CD4-positive, alpha-beta T cell treated with Interleukin-2 at 100 ng/mL for 4 hours (primary cell): ENCODE data around the gene LRRK1.

Experiments
- DNase-seq: peaks from one replicate; pipeline ENCODE4 v3.0.0-alpha.2; 2020; ENCODE audit warnings: low spot score

Gene LRRK1

DNA sequence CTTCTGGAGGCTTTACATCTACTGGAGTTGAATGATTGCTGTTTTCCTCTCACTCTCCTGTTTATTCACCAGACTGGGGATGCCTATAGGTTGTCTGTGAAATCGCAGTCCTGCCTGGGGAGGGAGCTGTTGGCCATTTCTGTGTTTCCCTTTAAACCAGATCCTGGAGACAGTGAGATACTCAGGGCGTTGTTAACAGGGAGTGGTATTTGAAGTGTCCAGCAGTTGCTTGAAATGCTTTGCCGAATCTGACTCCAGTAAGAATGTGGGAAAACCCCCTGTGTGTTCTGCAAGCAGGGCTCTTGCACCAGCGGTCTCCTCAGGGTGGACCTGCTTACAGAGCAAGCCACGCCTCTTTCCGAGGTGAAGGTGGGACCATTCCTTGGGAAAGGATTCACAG lies 4.3 kb upstream of the LRRK1 start:
- no peak for DNase-seq

DNA sequence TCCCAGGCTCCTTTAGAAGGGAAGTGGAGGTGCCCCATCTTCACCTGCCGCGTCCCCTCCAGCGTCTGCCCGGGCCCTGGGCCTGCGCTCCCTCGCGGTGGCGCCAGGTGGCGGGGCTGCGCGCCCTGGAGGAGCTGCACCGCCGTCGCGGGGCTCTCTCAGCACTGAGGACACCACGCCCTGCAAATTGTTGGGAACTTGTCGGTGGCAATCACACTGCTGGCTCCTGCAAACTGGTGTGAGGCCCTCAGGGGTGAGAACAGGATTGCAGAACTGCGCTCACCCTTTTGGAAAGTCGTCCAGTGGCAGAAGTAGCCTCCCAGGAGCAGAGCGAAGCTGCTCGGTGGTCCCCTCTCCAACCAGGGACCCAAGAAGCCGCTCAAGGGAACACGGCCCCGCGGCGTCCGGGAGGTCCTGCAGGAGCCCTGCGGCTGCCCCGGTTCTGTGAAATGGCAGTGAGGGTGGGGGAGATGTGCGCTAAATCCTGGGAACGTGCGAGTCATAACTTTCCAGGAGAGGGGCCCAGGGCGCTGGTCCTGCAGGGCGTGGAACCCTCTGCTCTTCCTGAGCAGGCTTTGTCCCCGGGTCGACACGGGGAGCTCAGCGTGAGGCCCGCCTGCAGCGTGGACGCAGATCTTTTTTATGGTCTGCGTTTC lies 995 bp upstream of the LRRK1 start:
- peak; percentile 44 for DNase-seq

DNA sequence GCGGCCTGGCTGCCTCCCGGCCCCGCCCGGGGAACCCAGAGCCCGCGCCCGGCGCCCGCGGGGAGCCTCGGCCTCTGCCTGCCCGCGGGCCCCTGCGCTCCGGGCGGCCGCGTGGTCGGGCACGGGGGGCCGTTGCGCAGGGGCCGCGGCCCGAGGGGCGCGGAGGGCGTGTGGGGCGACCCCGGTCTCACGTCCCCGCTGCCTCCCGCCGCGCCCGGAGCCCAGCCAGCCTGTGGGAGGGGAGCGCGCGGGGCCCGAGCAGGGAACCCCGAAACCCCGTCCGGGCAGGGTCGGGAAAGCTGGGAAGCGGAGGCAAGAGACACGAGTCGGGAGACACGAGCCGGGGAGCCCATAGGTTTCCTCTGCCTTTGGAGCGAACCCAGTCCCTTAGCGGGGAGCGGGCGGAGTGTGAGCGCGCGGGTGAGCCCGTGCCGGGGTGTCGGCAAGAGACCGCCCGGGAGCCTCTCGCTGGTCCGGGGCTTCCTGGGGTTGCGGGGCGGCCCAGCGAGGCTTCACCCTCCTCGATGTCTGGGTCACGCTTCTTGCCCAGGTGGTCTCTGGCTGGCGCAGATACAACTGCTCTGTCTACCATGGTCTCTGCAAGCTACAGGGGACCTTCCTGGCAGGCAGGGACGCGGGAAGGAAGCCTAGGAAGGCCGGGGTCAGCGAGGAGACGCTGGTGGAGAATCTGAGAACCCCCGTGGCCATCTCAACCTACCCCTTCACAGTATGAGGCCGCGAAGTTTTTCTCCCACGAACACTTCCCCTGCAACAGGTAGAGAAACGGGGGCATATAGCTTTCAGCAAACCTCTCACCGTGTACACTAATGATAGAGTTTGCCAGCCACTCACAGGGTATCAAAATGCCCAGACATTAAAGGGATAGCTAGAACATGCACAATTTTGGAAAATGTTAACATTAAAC lies 586 bp downstream of the LRRK1 start:
- no peak for DNase-seq

DNA sequence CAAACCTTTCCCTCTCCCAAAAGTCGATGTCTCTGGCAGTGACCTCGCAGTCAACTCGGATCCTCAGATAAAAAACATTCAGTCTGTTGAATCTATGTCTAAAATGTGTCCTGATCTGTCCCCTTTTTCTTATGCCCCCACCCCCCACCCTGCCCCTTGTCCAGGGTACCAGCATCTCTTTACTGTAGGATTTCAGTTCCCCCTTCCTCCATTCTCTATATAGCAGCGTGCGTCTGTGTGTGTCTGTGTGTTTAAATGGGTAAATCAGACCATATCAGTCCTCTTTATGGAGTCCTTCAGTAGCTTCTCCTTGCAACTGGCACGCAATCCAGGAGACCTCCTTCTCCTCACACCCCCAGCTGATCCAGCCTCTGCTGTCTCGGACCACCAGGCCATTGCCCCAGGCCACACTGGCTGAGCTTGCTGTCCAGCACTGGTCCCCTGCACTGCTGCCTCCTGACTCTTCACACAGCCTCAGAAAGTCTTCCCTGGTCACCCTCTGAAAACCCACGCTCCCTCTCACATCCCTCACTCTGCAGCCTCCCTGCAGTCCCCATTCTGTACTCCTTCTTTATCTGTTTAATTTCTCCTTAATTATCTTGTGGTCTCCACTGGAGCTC lies 1.5 kb downstream of the LRRK1 start:
- no peak for DNase-seq

DNA sequence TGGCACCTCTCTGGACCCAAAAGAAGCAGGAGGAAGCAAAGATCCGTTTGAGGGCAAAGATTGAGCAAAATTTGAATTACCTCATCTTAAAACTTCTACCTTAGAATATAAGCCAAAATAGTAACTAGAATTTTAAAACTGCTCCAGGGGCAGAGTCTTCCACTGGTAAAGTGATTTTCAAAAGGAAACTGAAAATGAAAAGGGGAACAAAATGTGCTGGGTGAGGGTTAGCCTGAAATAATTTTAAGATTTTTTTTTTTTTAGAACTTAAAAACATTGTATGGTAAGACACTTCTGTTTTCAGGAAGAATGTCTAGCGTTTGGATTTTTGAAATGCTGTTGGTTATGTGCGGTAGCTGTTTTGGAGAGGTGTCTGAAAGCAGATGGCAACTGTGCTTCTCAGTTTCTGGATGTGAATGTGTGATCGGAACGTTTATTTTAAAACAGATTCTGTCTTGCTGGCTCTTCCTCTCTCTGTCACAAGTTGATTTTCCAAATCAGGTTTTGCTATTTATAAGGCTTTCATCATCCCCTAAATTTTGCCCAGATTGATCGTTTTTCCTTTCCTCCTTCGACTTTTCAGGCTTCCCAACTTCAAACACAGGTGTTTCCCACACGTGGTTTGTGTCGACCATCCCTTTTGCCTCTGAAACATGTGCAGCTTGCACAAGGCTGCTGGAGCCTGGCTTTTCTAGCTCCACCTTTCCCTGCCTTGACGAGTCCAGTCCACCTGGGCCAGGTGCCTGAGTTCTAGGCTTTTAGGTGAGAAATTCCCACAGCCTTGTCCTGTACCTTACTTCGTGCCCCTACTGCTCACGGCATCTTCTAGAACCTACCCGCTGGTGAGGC lies 3.3 kb downstream of the LRRK1 start:
- no peak for DNase-seq

DNA sequence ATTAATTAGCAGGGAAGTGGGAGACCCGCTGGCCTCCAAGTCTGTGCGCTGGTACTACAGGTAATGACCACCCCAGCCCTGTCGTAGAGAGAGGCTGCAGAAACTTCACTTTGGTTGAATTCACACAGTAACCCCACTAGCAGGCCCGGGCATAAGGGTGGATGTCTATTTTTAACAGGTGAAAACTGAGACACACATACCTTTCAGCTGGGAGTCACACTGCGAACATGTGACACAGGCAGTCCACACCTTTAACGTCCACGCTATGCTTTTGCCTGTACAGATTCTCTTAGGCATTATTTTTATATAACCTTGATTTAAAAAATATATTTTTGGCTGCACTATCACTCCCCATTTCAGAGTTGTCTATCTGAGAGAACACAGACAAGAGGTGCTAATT lies 3.9 kb downstream of the LRRK1 start:
- DNase-seq: no peak

DNA sequence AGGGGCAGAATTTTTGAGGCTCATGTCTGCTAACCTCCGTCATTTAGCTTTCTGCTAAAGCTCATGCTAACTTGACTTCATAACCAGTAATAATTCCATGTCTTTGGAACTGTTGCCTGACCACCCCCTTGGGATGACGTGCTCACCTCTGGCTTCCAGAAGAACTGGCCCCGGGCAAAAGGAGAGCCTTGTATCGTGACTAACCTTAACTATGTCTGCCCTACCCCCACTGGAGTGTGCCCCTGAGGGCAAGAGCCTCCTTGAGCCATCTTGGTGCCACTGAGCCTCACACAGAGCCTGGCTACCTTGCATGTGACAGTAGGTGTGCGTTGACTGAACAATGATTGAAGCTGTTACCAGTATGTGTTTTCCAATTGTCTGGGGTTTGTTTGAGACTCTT lies 4.7 kb downstream of the LRRK1 start:
- DNase-seq: no peak

DNA sequence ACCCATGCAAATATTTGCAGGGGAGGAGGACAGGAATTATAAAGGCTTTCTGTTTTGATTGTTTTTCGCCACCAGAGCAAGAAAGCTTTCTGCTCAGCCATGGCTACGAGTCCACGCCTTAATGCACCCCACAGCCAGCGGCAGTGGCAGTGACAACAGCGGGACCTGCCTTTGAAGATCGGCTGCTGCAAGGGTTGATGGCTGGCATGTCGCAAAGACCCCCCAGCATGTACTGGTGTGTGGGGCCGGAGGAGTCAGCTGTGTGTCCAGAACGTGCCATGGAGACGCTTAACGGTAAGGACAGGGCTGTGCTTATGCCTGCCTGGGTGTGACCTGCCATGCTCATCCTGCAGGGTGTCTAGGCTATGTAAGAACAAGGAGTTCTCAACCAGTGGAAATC lies 5.3 kb downstream of the LRRK1 start:
- DNase-seq: no peak

DNA sequence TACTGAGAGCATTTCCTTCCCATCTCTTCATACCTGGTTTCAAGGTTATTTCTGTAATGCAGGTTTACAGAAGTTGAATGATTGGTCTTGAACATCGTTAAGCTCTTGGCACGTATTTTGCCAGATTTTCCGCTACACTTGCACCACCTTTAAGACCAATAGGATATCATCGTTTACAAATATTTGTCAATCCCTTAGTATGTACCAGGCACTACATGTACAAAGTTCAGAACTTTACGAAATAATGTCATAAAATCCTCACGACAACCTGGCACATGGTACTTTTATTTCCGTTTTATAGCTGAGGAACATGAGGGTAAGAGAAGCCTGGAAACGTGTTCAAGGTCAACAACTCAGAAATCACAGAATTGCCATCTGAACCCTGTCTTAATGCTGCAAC lies 6.3 kb downstream of the LRRK1 start:
- DNase-seq: no peak

DNA sequence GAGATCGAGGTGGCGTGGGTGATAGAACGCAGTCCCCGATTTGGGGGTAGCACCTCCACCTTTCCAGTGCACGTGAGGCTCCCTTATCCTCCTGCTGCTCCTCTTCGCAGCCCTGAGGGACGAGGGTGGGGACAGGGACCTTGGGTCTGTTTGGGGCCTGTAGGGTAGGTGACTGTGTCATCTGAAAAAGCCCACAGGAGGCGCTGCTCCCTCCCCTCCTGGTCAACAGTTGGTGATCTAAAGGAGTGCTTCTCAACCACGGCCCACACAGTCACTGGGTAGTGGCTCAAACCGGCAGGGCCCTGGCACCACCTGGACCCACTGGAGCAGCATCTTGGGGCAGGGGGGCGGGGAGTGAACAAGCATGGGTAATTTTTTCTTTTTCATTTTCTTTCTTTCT lies 7.1 kb downstream of the LRRK1 start:
- DNase-seq: no peak

DNA sequence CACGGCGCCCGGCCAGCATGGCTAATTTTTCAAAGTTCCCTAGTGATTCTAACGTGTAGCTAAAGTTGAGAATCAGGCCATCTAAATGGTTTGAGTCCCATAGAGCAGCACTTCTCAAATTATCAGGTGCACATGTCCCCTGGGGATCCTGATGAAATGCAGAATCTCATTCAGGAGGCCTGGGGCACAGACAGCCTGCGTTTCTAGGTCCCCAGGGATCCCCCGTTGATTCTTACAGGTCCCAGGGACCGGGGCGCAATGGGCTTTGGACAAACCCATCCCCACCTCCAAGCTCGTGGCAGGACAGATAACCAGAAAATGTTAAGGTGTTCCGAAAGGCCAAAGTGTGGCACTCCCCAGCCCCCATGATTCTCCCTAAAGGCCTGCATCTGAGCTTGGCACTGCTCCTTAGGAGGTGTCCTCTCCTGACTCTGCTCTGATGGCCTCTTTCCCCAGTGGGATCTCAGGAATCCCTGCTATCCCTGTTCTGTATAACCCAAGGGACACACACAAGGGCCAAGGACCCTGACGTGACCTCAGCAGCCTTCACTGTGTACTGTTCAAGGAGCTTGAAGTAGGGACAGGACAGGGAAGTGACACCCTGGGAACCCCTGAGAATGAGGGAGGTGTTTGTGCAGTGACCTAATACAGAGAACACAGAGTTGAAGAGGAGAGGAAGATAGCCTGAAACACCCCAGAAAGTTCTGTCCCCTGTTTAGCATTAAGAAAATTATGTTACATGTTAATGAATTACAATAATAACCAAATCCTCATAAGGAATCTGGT lies 8.0 kb downstream of the LRRK1 start:
- no peak for DNase-seq

DNA sequence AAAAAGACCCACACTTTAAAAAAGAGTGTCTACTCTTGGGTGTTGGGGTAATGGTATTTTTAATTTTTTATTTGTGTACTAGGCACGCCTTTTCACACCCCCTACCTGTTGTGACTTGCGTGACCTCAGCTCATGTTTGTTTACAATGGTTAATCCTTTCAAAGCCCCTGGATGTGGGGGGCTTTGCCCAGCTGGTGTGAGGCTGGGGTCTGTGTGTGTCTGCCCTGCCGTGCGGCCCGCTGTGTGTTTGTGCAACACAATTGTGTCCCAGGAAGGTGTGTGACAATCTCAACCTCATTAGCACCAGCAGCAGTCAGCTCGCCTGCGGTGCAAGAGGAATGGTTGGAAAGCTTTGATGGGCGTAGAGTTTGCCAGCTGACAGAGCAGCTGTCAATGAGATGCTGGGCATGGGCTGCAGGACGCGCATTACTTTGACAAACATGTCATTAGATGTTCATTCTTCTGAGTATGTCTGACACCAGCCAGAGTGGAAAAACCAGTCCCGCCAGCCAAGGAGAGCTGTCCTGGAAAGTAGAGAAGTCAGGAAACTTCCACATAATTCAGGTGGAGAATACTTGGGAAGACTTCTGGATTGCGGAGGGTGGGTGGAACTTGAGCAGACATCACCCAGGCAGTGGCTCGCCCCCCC lies 9.6 kb downstream of the LRRK1 start:
- no peak for DNase-seq

DNA sequence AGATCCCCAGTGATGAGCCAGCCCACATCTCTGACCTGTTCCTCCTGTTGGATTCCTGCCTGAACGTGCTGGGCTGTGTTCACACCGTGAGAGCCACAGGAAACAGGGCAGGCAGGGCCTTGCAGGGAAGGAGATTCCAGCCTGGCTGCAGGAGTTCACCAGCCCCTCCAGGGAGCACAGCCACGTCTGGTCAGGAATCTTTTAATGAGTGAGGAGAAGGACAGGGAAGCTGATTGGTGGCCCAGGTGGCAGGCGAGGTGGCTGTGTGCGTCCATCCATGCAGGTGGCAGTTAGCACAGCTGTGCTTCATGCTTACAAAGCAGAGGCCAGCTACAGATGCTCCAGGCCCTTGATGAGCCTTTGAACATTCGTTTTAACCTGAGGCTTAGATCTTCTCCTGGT lies 10.5 kb downstream of the LRRK1 start:
- no peak for DNase-seq

DNA sequence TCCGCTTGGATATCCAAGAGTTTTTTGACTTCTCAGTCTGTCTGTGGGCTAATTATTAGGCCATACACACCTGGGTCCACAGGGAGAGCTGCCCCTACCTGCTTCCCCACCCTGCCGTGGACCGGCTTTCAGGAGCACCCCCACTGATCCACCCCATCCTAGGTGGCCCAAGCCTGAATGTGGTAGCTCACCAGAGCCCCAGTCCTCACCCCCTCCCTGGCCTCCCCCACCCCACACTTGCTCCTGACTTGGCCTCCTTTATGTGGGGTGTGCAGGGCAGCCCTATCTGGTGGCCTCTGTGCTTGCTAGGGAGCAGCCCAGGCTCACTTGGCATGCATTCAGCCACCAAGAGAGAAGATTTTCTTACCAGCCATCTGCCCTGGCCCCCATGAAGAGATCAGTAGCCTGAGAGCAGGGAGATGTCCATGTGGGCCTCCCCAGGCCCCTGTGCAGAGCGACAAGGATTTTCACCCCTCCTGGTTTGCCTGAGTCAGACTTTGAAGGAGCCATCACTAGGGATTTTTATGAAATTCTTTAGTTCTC lies 11.2 kb downstream of the LRRK1 start:
- no peak for DNase-seq

DNA sequence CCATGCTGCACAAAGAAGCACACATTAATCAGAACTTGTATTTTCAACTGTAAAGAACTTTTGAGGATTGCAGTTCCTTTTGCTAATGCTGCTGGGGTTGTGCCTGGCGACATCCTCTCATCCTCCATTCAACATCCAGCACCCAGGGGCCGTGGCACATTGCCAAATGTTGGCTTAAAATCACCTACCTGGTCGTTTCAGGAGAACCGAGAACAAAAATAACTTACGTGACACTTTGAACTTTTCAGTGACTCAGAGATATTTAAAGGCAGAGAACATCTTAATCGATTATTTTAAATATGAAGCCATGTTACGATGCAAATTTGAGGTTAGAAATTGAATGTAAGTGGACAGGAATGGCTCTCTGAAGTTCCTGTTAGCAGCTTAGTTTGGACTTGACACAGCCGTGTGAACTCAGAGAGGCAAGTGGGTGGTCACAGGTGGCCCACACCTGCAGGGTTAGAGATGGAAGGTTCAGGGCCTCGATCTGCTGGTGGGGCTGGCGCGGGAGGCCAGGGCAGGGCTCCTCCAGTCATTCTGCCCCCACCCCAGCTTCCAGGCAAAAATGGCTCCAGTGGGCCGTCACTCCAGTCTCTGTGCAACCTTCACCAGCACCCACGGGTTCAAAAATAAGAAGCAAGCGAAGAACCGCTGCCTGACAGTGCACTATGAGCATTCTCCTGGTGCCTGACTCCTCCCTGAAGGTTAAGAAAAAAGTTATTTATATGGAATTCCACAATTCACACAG lies 12.2 kb downstream of the LRRK1 start:
- DNase-seq: no peak

DNA sequence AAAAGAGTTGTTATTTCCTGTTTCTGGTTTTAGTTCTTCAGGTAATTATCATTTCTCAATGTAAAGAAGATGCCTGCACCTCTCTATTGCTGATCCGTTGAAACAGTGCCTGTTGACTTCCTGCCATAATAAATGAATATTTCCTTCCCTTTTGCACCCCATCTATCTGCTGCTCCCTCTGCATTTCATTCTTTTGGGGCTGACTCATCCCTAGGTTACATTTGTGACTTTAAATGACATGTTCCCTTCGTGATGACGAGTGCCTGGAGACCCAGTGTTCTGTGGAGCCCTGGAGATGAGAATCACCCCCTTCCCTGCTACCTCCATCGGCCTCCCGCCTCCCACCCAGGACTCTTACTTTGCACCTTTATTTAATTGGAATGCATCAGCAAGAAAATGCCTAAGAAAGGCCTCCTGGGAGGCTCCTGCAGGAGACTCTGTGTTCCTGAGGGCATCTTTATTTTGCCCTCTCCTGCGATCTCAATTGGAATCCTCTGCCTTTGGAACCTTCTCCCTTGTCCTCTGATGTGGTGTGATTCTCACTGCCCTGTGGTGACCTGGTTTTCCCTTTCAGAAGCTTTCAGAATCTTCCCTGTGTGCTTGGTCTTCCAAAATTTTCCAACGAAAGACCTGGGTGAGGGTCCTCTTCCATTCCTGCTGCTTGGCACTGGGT lies 13.7 kb downstream of the LRRK1 start:
- no peak for DNase-seq

DNA sequence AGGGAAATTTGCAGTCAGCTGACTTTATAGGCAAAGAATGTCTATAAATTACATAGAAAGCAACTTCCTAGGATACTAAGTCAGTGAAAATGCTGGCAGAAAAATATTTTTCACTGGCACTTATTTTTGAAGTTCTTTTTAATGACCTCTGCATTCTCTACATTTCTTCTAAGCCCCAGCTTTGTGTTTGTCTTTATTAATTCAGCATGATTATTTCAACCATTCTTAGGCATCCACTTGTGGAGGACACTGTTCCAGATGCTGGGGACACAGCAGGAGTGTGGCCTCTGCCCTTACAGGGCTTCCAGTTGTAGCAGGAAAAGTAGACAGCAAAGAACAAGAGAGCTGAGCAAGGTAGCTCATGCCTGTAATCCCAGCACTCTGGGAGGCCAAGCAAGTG lies 15.0 kb downstream of the LRRK1 start:
- no peak for DNase-seq

DNA sequence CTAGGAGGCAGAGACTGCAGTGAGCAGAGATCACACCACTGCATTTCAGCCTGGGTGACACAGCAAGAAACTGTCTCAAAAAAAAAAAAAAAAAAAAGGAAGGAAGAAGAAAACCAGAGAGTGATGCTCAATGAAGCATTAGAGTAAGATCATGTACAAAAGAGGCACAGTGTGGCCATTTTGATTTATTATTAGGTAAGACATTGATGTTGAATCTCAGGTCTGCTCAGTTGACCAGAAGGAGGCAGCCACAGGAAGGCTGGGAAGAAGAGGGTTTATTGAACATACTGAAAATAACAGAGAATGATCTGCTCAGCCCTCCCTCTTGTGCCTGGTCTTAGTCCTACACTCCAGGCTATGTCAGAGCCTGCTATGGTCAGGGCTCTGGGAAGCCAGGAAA lies 15.6 kb downstream of the LRRK1 start:
- no peak for DNase-seq

DNA sequence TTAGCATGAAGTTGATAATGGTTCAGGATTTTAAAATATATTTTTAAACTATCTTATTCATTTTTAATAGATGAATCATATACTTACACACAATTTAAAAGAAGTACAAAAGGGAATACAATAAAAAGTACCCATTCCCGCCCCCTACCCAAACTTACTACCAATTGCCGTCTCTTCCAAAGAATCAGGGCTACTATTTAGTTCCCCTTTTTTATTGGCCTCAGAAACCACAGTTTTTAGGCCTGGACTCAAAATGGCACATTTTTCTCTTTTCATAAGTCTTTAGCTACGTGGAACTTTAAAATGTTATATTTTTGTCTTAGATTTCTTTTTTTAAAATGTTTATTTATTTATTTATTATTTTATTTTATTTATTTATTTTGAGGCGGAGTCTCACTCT lies 18.0 kb downstream of the LRRK1 start:
- no peak for DNase-seq
